CD4-positive, CD25-positive, alpha-beta regulatory T cell (primary cell): ENCODE measurements around the gene SV2C. TPM values are rescaled to one million over a fixed set of nuclear protein-coding genes. Genes with fewer than 3 reads are reported as not detected.

ENCODE experiments used
- ATAC-seq, 2 donors: fragments of 150-1000 bp; cut with Tn5 transposase; one replicate each; pipeline ENCODE4 v1.10.0; 2021; ENCODE audit warnings: low read depth in 2 of 2, moderate number of reproducible peaks in 2 of 2, moderate library complexity in 1 of 2
- DNase-seq, 3 donors: peaks; one replicate each; pipeline versions ENCODE4 v3.0.0 to v3.0.0-alpha.2; 2012 to 2022; ENCODE audit warnings: mixed read lengths in 1 of 3
- H3K27ac ChIP-seq: one replicate; pipeline ENCODE4 v1.7.0; 2013; ENCODE audit warnings: mild to moderate bottlenecking, low read length; ENCODE audit not compliant: insufficient read depth, poor library complexity, severe bottlenecking
- H3K27me3 ChIP-seq: one replicate; pipeline ENCODE4 v1.7.0; 2013; ENCODE audit warnings: low read length; ENCODE audit not compliant: control insufficient read depth, insufficient read depth
- H3K36me3 ChIP-seq: one replicate; pipeline ENCODE4 v1.7.0; 2013; ENCODE audit warnings: mild to moderate bottlenecking, low read length, moderate library complexity; ENCODE audit not compliant: control insufficient read depth, insufficient read depth
- H3K4me1 ChIP-seq: 2 replicates; pipeline ENCODE4 v1.7.0; 2013; ENCODE audit warnings: mild to moderate bottlenecking, low read length; ENCODE audit not compliant: insufficient read depth, control insufficient read depth, poor library complexity, severe bottlenecking
- H3K4me3 ChIP-seq: one replicate; pipeline ENCODE4 v1.7.0; 2013; ENCODE audit warnings: low read depth, mild to moderate bottlenecking, low read length, moderate library complexity
- H3K9me3 ChIP-seq, 2 experiments: 1 replicate in 1 of 2; 2 replicates in 1 of 2; pipeline ENCODE4 v1.7.0; 2013; ENCODE audit warnings: low read length in 2 of 2, mild to moderate bottlenecking in 1 of 2, moderate library complexity in 1 of 2; ENCODE audit not compliant: control insufficient read depth in 2 of 2
- H3K27ac Mint-ChIP-seq, 3 donors: one replicate each; pipeline ENCODE4 v1.8.0; 2020 to 2022; ENCODE audit warnings: mild to moderate bottlenecking in 3 of 3, mixed read lengths in 3 of 3, moderate library complexity in 2 of 3
- H3K27me3 Mint-ChIP-seq: one replicate; pipeline ENCODE4 v1.8.0; 2022; ENCODE audit warnings: mild to moderate bottlenecking, mixed read lengths
- H3K36me3 Mint-ChIP-seq: one replicate; pipeline ENCODE4 v1.8.0; 2020; ENCODE audit warnings: mixed read lengths
- H3K4me1 Mint-ChIP-seq, 4 donors: one replicate each; pipeline ENCODE4 v1.8.0; 2020 to 2022; ENCODE audit warnings: mixed read lengths in 4 of 4, mild to moderate bottlenecking in 1 of 4
- H3K4me3 Mint-ChIP-seq, 4 donors: one replicate each; pipeline ENCODE4 v1.8.0; 2020 to 2022; ENCODE audit warnings: mild to moderate bottlenecking in 4 of 4, mixed read lengths in 4 of 4, moderate library complexity in 3 of 4
- H3K9me3 Mint-ChIP-seq, 7 donors: one replicate each; pipeline ENCODE4 v1.8.0; 2020 to 2022; ENCODE audit warnings: mixed read lengths in 7 of 7, mild to moderate bottlenecking in 3 of 7, moderate library complexity in 2 of 7
- polyA plus RNA-seq, 4 donors: library from polyadenylated mRNA; unstranded; fragments of 300-500 nt; fragmentation: Illumina TruSeq; gene quantifications; one replicate each; pipeline ENCODE4 v1.2.3, GENCODE V29; 2021
- total RNA-seq: library from RNA; stranded (reverse); gene quantifications from one replicate; pipeline ENCODE4 v1.2.3, GENCODE V29; 2022

Gene SV2C
- total and polyA plus RNA-seq, 5 donors from 2014 or later = 0.05 to 0.12 TPM; not detected in 3

- ATAC-seq (no peak), DNase-seq (no peak)
- Mint-ChIP-seq H3K27ac (peak overlapping the region in 1 of 3 donors; percentile 54), H3K36me3 (no peaks in the 10 kb centered on the region), H3K27me3 (no peaks in the 10 kb centered on the region), H3K4me1 (peaks cover 13 to 43% (median 34%) of the 10 kb centered on the region in 4 donors), H3K9me3 (peaks cover 0 to 4% (median 0%) of the 10 kb centered on the region in 7 donors), H3K4me3 (no peak overlapping the region)
- H3K4me1 ChIP-seq = peaks cover 38% of the 10 kb centered on the region
- H3K36me3 ChIP-seq = no peaks in the 10 kb centered on the region
- H3K9me3 ChIP-seq = no peaks in the 10 kb centered on the region
- H3K27ac ChIP-seq = no peak overlapping the region
- no peaks in the 10 kb centered on the region for H3K27me3 ChIP-seq
- no peak overlapping the region for H3K4me3 ChIP-seq
Measured at GRCh38 chr5:76178913-76179312, 95.7 kb downstream of the SV2C start.

DNA sequence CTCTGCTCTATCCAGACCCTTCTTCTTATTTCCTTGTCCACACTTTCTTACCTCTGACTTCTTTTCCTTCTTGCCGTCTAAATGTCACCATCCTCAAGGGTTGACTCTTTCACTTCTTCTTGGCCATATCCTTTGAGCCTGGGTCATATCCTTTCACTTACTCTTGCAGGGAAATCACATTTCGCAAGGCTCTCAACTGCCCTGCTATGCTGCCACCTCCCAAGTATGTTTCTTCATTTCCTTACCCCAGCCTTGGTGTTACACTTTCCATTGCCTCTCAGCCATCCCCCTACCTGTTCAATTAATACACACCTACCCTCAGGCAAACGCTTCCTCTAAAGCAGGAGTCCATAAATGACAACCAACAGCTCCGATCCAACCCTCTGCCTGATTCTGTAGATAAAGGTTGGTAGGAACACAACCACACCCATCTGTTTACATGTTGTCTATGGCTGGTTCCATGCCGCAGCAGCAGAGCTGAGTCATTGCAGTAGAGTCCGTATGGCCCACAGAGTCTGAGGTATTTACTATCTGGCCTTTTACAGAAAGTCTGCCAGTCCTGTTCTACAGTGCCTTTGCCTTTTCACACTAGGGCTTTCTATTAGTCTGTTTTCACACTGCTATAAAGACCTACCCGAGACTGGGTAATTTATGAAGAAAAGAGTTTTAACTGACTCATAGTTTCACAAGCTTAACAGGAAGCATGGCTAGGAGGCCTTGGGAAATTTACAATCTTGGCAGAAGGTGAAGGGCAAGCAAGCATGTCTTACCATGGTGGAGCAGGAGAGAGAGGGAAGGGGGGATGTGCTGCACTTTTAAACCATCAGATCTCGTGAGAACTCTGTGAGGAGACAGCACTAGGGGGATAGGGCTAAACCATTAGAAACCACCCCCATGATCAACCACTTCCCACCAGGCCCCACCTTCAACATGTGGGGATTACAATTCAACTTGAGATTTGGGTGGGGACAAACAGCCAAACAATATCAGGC, 97.9 kb downstream of the SV2C start:
- H3K4me1 ChIP-seq = peaks cover 25% of the 10 kb centered on the region
- H3K4me3 ChIP-seq = peak overlapping the region; percentile 35
- H3K27me3 ChIP-seq = no peaks in the 10 kb centered on the region
- H3K9me3 Mint-ChIP-seq = peaks cover 0 to 5% (median 0%) of the 10 kb centered on the region in 7 donors
- no peaks in the 10 kb centered on the region for H3K9me3 ChIP-seq
- peak; percentile 47 to 60 for ATAC-seq
- H3K36me3 Mint-ChIP-seq = no peaks in the 10 kb centered on the region
- H3K27me3 Mint-ChIP-seq = peaks cover 4% of the 10 kb centered on the region
- peaks cover 4 to 28% (median 22%) of the 10 kb centered on the region in 4 donors for H3K4me1 Mint-ChIP-seq
- no peaks in the 10 kb centered on the region for H3K36me3 ChIP-seq
- no peak overlapping the region for H3K27ac ChIP-seq
- peak in 1 of 3 donors; percentile 57 for DNase-seq
- H3K27ac Mint-ChIP-seq = no peak overlapping the region
- H3K4me3 Mint-ChIP-seq = no peak overlapping the region

GRCh38 chr5:76187386-76187785, 104.2 kb downstream of the SV2C start:
- Mint-ChIP-seq H3K27ac (no peak overlapping the region), H3K27me3 (peaks cover 18% of the 10 kb centered on the region), H3K9me3 (peaks cover 0 to 9% (median 3%) of the 10 kb centered on the region in 7 donors), H3K4me3 (no peak overlapping the region), H3K36me3 (peaks cover 4% of the 10 kb centered on the region), H3K4me1 (peaks cover 0 to 12% (median 4%) of the 10 kb centered on the region in 4 donors)
- ATAC-seq (no peak), DNase-seq (no peak)
- H3K9me3 ChIP-seq = no peaks in the 10 kb centered on the region
- no peaks in the 10 kb centered on the region for H3K4me1 ChIP-seq
- no peaks in the 10 kb centered on the region for H3K27me3 ChIP-seq
- H3K36me3 ChIP-seq = no peaks in the 10 kb centered on the region
- H3K27ac ChIP-seq = no peak overlapping the region
- no peak overlapping the region for H3K4me3 ChIP-seq

GRCh38 chr5:76190356-76190755, 107.2 kb downstream of the SV2C start:
- Mint-ChIP-seq H3K36me3 (peaks cover 4% of the 10 kb centered on the region), H3K4me1 (peaks cover 0 to 12% (median 1%) of the 10 kb centered on the region in 4 donors), H3K9me3 (peaks cover 0 to 5% (median 3%) of the 10 kb centered on the region in 7 donors), H3K27me3 (peaks cover 31% of the 10 kb centered on the region), H3K4me3 (no peak overlapping the region), H3K27ac (no peak overlapping the region)
- H3K4me1 ChIP-seq = no peaks in the 10 kb centered on the region
- DNase-seq (no peak), ATAC-seq (no peak)
- no peak overlapping the region for H3K27ac ChIP-seq
- H3K9me3 ChIP-seq = no peaks in the 10 kb centered on the region
- H3K4me3 ChIP-seq = no peak overlapping the region
- H3K27me3 ChIP-seq = no peaks in the 10 kb centered on the region
- no peaks in the 10 kb centered on the region for H3K36me3 ChIP-seq

GRCh38 chr5:76192837-76193236, 109.7 kb downstream of the SV2C start:
- ATAC-seq (no peak), DNase-seq (no peak)
- no peaks in the 10 kb centered on the region for H3K36me3 ChIP-seq
- Mint-ChIP-seq H3K36me3 (peaks cover 4% of the 10 kb centered on the region), H3K27me3 (peaks cover 45% of the 10 kb centered on the region), H3K9me3 (peaks cover 0 to 5% (median 0%) of the 10 kb centered on the region in 7 donors), H3K4me3 (no peak overlapping the region), H3K4me1 (peaks cover 0 to 7% (median 2%) of the 10 kb centered on the region in 4 donors), H3K27ac (peak overlapping the region in 1 of 3 donors; percentile 50)
- no peaks in the 10 kb centered on the region for H3K9me3 ChIP-seq
- H3K4me3 ChIP-seq = no peak overlapping the region
- H3K27ac ChIP-seq = no peak overlapping the region
- H3K4me1 ChIP-seq = no peaks in the 10 kb centered on the region
- H3K27me3 ChIP-seq = no peaks in the 10 kb centered on the region

GRCh38 chr5:76193635-76194034, 110.5 kb downstream of the SV2C start:
- Histone ChIP-seq H3K27me3 (no peaks in the 10 kb centered on the region), H3K9me3 (no peaks in the 10 kb centered on the region), H3K4me1 (no peaks in the 10 kb centered on the region), H3K36me3 (no peaks in the 10 kb centered on the region), H3K4me3 (no peak overlapping the region), H3K27ac (no peak overlapping the region)
- DNase-seq (no peak), ATAC-seq (no peak)
- Mint-ChIP-seq H3K4me1 (peaks cover 0 to 7% (median 2%) of the 10 kb centered on the region in 4 donors), H3K9me3 (peaks cover 0 to 5% (median 0%) of the 10 kb centered on the region in 7 donors), H3K27me3 (peaks cover 49% of the 10 kb centered on the region), H3K4me3 (no peak overlapping the region), H3K27ac (no peak overlapping the region), H3K36me3 (peaks cover 4% of the 10 kb centered on the region)

GRCh38 chr5:76194340-76194739, 111.2 kb downstream of the SV2C start:
- no peaks in the 10 kb centered on the region for H3K36me3 ChIP-seq
- H3K4me1 Mint-ChIP-seq = peaks cover 2 to 7% (median 3%) of the 10 kb centered on the region in 4 donors
- H3K4me1 ChIP-seq = peaks cover 3% of the 10 kb centered on the region
- DNase-seq = no peak
- no peak for ATAC-seq
- H3K27me3 ChIP-seq = no peaks in the 10 kb centered on the region
- H3K27ac Mint-ChIP-seq = no peak overlapping the region
- H3K27me3 Mint-ChIP-seq = peaks cover 51% of the 10 kb centered on the region
- H3K27ac ChIP-seq = no peak overlapping the region
- no peak overlapping the region for H3K4me3 Mint-ChIP-seq
- H3K9me3 Mint-ChIP-seq = peaks cover 0 to 5% (median 0%) of the 10 kb centered on the region in 7 donors
- H3K36me3 Mint-ChIP-seq = peaks cover 4% of the 10 kb centered on the region
- no peak overlapping the region for H3K4me3 ChIP-seq
- no peaks in the 10 kb centered on the region for H3K9me3 ChIP-seq
